T-cell (primary cell): ENCODE measurements around the gene TOB2. TPM values are rescaled to one million over a fixed set of nuclear protein-coding genes. Genes with fewer than 3 reads are reported as not detected.
A peak's percentile ranks its signal among the peaks of the same experiment; 100 is the strongest.

Experiments
- ATAC-seq, 4 experiments: fragments of 200-7000 bp in 3 of 4; fragments of 150-1000 bp in 1 of 4; cut with Tn5 transposase; replicated peaks in 1 of 4; 1 replicate in 3 of 4; 2 replicates in 1 of 4; pipeline ENCODE4 v1.10.0; 2021; ENCODE audit warnings: moderate library complexity in 3 of 4, mild to moderate bottlenecking in 2 of 4, moderate number of reproducible peaks in 1 of 4
- CTCF ChIA-PET, 2 donors: fragments of 300-600 bp; sonication (Branson Sonifier 250); formaldehyde crosslinking; loops; one replicate each; lab custom pipeline; 2022; ENCODE audit warnings: antibody characterized with exemption in 2 of 2; lab: Charles Lee
- POLR2A ChIA-PET, 2 donors: fragments of 300-600 bp; sonication (Branson Sonifier 250); formaldehyde crosslinking; loops; one replicate each; lab custom pipeline; 2022; ENCODE audit warnings: antibody characterized with exemption in 2 of 2; lab: Charles Lee
- DNase-seq, 35 experiments: peaks; one replicate each; pipeline versions ENCODE4 v3.0.0 to v3.0.0-alpha.2; 2013 to 2023
- H3K27ac ChIP-seq: one replicate; pipeline ENCODE4 v1.5.1; 2013; ENCODE audit warnings: low read length
- H3K27me3 ChIP-seq, 2 experiments: replicated peaks in 1 of 2; 1 replicate in 1 of 2; 2 replicates in 1 of 2; pipeline versions ENCODE4 v1.6.1 to v1.7.0; 2013; ENCODE audit warnings: low read length in 1 of 2, mixed read lengths in 1 of 2; ENCODE audit not compliant: control insufficient read depth in 2 of 2, insufficient read depth in 2 of 2; ENCODE audit errors: extremely low read depth in 1 of 2
- H3K36me3 ChIP-seq, 2 donors: 1 replicate in 1 of 2; 2 replicates in 1 of 2; pipeline versions ENCODE4 v1.6.1 to v1.7.0; 2013; ENCODE audit warnings: low read length in 1 of 2; ENCODE audit not compliant: control insufficient read depth in 2 of 2, insufficient read depth in 1 of 2; ENCODE audit errors: extremely low read depth in 1 of 2
- H3K4me1 ChIP-seq, 2 experiments: 1 replicate in 1 of 2; 2 replicates in 1 of 2; pipeline versions ENCODE4 v1.6.1 to v1.7.0; 2013; ENCODE audit warnings: low read length in 2 of 2, mixed read lengths in 1 of 2; ENCODE audit not compliant: insufficient read depth in 2 of 2, control insufficient read depth in 1 of 2; ENCODE audit errors: extremely low read depth in 1 of 2
- H3K4me3 ChIP-seq, 2 donors: 1 replicate in 1 of 2; 2 replicates in 1 of 2; pipeline versions ENCODE4 v1.5.1 to v1.7.0; 2013; ENCODE audit warnings: mild to moderate bottlenecking in 2 of 2, low read length in 1 of 2, moderate library complexity in 1 of 2; ENCODE audit not compliant: control insufficient read depth in 1 of 2; ENCODE audit errors: extremely low read depth in 1 of 2
- H3K9me3 ChIP-seq: 2 replicates; pipeline ENCODE4 v1.7.0; 2013
- H3K27ac Mint-ChIP-seq, 2 donors: one replicate each; pipeline ENCODE4 v1.8.0; 2020 to 2021; ENCODE audit warnings: mild to moderate bottlenecking in 2 of 2, mixed read lengths in 2 of 2
- H3K27me3 Mint-ChIP-seq, 2 donors: one replicate each; pipeline ENCODE4 v1.8.0; 2021 to 2022; ENCODE audit warnings: mixed read lengths in 2 of 2
- H3K36me3 Mint-ChIP-seq: one replicate; pipeline ENCODE4 v1.8.0; 2021; ENCODE audit warnings: mixed read lengths
- H3K4me1 Mint-ChIP-seq, 3 donors: one replicate each; pipeline ENCODE4 v1.8.0; 2020 to 2022; ENCODE audit warnings: mixed read lengths in 3 of 3, mild to moderate bottlenecking in 1 of 3
- H3K4me3 Mint-ChIP-seq, 3 donors: one replicate each; pipeline ENCODE4 v1.8.0; 2020 to 2022; ENCODE audit warnings: mild to moderate bottlenecking in 3 of 3, mixed read lengths in 3 of 3, moderate library complexity in 3 of 3
- H3K9me3 Mint-ChIP-seq, 3 donors: one replicate each; pipeline ENCODE4 v1.8.0; 2020 to 2022; ENCODE audit warnings: mixed read lengths in 3 of 3
- WGBS: methylation state at CpG from one replicate; pipeline ENCODE4 v1.1.5; 2013; ENCODE audit warnings: missing lambda C conversion rate; ENCODE audit not compliant: insufficient coverage; 5-methylcytosine and 5-hydroxymethylcytosine counted together
- total RNA-seq, 35 experiments: library from RNA in 6 of 35; stranded (reverse) in 6 of 35; fragments of 120-200 nt in 1 of 35; gene quantifications; one replicate each; pipeline versions ENCODE4 v1.2.1 to v1.2.4 and lab custom pipeline; 2013 to 2026

The TOB2 gene
- total RNA-seq, 5 donors from 2014 or later (not counting 1 experiment from before 2014, with no cell fraction given), result 22.2 to 48.6 (median 37.9) TPM

DNA sequence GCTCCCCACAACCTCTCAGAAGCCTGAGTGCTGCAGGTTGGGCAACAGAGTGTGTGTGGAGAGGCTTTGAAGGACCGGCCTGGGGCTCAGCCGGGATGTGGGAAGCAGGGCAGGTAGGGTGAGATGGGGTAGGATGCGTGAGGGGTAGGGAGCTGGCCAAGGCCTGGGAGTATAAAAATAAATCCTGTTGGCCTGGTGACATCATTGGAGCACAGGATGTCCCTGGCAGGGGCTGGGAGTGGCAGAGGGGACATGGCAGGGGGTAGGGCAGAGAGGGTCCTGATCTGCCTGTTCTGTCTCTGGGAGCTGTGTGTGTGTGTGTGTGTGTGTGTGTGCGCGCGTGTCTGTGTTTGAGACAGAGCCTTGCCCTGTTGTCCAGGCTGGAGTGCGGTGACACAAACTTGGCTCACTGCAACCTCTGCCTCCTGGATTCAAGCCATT lies 36.3 kb downstream of the TOB2 start:
- no peaks in the 10 kb centered on the region for H3K27me3 ChIP-seq
- no peaks in the 10 kb centered on the region for H3K9me3 ChIP-seq
- WGBS, result 84% methylated on average over 5 of the region's 7 CpGs
- peaks cover 18 to 48% of the 10 kb centered on the region in 2 experiments for H3K4me1 ChIP-seq
- H3K36me3 ChIP-seq, result no peaks in the 10 kb centered on the region
- Mint-ChIP-seq H3K9me3 (no peaks in the 10 kb centered on the region), H3K27ac (peak overlapping the region; percentile 67 to 87), H3K36me3 (no peaks in the 10 kb centered on the region), H3K4me1 (peaks cover 34 to 37% (median 36%) of the 10 kb centered on the region in 3 donors), H3K4me3 (no peak overlapping the region), H3K27me3 (no peaks in the 10 kb centered on the region)
- ATAC-seq, result no peak
- POLR2A ChIA-PET, result no interaction called here
- CTCF ChIA-PET, result interaction anchor here in 1 of 2 donors (0.6 to 0.7 kb wide), 2 partner anchors 88 to 511 kb away, joined by 4 to 6 read pairs; no protein-coding TSS in a partner anchor
- H3K4me3 ChIP-seq, result no peak overlapping the region
- no peak for DNase-seq
- peak overlapping the region; percentile 10 for H3K27ac ChIP-seq

DNA sequence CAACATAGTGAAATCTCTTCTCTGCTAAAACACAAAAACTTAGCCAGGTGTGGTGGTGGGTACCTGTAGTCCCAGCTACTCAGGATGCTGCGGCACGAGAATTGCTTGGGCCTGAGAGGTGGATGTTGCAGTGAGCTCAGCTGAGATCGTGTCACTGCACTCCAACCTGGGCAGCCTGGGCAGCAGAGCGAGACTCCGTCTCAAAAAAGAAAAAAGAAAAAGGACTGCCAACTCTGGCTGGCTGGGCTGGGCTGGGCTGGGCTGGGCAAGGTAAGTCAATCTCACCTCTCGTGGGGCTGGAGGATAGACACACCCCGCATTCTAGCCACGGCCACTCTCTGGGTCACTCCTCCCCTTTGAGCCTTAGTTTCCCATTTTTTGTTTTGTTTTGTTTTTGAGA lies 37.9 kb downstream of the TOB2 start:
- Histone ChIP-seq H3K9me3 (no peaks in the 10 kb centered on the region), H3K27me3 (no peaks in the 10 kb centered on the region), H3K4me1 (peaks cover 9 to 40% of the 10 kb centered on the region in 2 experiments), H3K27ac (no peak overlapping the region), H3K36me3 (no peaks in the 10 kb centered on the region), H3K4me3 (no peak overlapping the region)
- POLR2A ChIA-PET, result interaction anchor here in 1 of 2 donors (0.6 kb wide), 2 partner anchors 364 to 532 kb away, joined by 3 to 4 read pairs; no protein-coding TSS in a partner anchor
- CTCF ChIA-PET, result no interaction called here
- no peak overlapping the region for H3K4me3 Mint-ChIP-seq
- DNase-seq (no peak), ATAC-seq (no peak)
- no peaks in the 10 kb centered on the region for H3K9me3 Mint-ChIP-seq
- H3K4me1 Mint-ChIP-seq, result peaks cover 26 to 31% (median 28%) of the 10 kb centered on the region in 3 donors
- no peaks in the 10 kb centered on the region for H3K36me3 Mint-ChIP-seq
- 97% methylated on average over 5 of the region's 8 CpGs for WGBS
- H3K27me3 Mint-ChIP-seq, result no peaks in the 10 kb centered on the region
- no peak overlapping the region for H3K27ac Mint-ChIP-seq

DNA sequence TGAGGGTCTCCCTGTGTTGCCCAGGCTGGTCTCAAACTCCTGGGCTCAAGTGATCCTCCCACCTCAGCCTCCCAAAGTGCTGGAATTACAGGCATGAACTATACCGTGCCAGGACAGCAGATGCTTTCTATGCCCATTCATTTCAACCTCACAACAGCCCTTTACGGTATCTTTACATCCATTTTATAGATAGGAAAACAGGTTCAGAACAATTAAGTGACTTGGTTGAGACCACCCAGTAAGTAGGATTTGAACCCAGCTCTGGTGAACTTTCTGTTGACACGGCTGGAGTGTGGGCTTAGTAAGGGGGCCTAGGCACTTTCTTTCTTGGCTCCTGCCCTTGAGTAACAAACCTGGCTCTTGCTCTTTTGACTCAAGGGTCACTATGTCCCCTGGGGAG lies 39.2 kb downstream of the TOB2 start:
- H3K4me1 Mint-ChIP-seq, result peaks cover 23 to 30% (median 23%) of the 10 kb centered on the region in 3 donors
- Histone ChIP-seq H3K36me3 (no peaks in the 10 kb centered on the region), H3K9me3 (no peaks in the 10 kb centered on the region), H3K4me1 (peaks cover 4 to 34% of the 10 kb centered on the region in 2 experiments), H3K4me3 (no peak overlapping the region), H3K27me3 (no peaks in the 10 kb centered on the region), H3K27ac (no peak overlapping the region)
- H3K27me3 Mint-ChIP-seq, result no peaks in the 10 kb centered on the region
- H3K27ac Mint-ChIP-seq, result no peak overlapping the region
- no peak for DNase-seq
- WGBS, result 100% methylated on average over 1 of the region's 3 CpGs
- no peaks in the 10 kb centered on the region for H3K36me3 Mint-ChIP-seq
- H3K4me3 Mint-ChIP-seq, result no peak overlapping the region
- no peaks in the 10 kb centered on the region for H3K9me3 Mint-ChIP-seq
- ATAC-seq, result no peak
- ChIA-PET CTCF (interaction anchor here in 1 of 2 donors (0.6 kb wide), 1 partner anchor 12 kb away, joined by 3 read pairs; no protein-coding TSS in a partner anchor), POLR2A (interaction anchor here in 1 of 2 donors (0.7 kb wide), 1 partner anchor 29 kb away, joined by 16 read pairs; no protein-coding TSS in a partner anchor)

DNA sequence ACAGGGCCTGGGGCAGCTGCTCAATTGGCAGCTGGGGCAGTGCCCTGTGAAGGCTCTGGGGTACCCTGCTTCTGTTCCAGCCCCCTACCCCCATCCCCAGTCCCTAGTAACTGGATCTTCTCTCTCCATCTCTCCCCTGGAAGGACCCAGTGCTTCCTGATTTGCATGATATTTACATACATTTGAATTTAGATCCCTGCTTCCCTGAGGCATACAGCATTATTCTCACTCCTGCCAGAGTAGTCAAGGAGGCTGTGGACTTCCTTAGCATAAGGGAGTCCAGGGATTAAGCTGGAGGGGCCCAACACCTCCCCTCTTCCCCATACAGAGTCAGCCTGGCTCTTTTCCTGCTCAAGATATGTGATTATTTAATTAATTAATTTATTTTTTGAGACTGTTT lies 40.2 kb downstream of the TOB2 start:
- DNase-seq, result no peak
- no peak overlapping the region for H3K27ac Mint-ChIP-seq
- POLR2A ChIA-PET, result no interaction called here

DNA sequence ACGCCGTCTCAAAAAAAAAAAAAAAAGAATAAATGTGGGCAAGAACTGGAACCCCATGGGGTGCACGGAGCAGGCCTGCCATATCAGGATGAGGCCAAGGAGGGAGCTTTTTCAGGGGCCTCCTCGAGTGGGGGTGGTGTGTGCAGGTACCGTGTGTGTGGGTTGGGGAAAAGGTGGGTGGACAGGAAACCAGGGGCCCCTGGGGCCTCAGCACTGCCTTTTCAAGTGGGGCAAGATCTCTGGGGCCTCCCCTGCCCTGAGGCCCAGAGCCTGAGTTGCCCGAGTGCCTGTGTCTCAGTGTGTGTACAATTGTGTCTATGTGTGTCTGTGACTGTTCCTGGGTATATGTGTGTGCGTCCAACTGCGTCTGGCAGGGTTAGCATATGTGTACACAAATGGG lies 41.0 kb downstream of the TOB2 start:
- ChIA-PET POLR2A (interaction anchor here in 1 of 2 donors (0.7 kb wide), 1 partner anchor 563 kb away, joined by 7 read pairs; no protein-coding TSS in a partner anchor), CTCF (interaction anchor here (0.6 to 0.8 kb wide), 3 partner anchors 123 to 970 kb away, joined by 3 to 4 read pairs (median 3); no protein-coding TSS in a partner anchor)
- H3K4me3 Mint-ChIP-seq, result no peak overlapping the region
- H3K4me3 ChIP-seq, result no peak overlapping the region
- ATAC-seq (no peak), DNase-seq (no peak)
- H3K27ac Mint-ChIP-seq, result no peak overlapping the region
- peaks cover 9 to 13% (median 11%) of the 10 kb centered on the region in 3 donors for H3K4me1 Mint-ChIP-seq
- no peak overlapping the region for H3K27ac ChIP-seq
- H3K4me1 ChIP-seq, result peaks cover 2 to 16% of the 10 kb centered on the region in 2 experiments
- H3K36me3 ChIP-seq, result no peaks in the 10 kb centered on the region
- no peaks in the 10 kb centered on the region for H3K27me3 Mint-ChIP-seq
- no peaks in the 10 kb centered on the region for H3K9me3 Mint-ChIP-seq
- H3K9me3 ChIP-seq, result no peaks in the 10 kb centered on the region
- H3K36me3 Mint-ChIP-seq, result no peaks in the 10 kb centered on the region
- 32% methylated on average over 6 of the region's 8 CpGs for WGBS
- H3K27me3 ChIP-seq, result no peaks in the 10 kb centered on the region

More for the DNA sequence above, 40.2 kb downstream of the TOB2 start:
- no peak for ATAC-seq
- H3K9me3 Mint-ChIP-seq, result no peaks in the 10 kb centered on the region
- CTCF ChIA-PET, result interaction anchor here in 1 of 2 donors (0.7 kb wide), 1 partner anchor 54 kb away, joined by 3 read pairs; no protein-coding TSS in a partner anchor
- no peak overlapping the region for H3K27ac ChIP-seq
- H3K27me3 Mint-ChIP-seq, result no peaks in the 10 kb centered on the region
- H3K36me3 Mint-ChIP-seq, result no peaks in the 10 kb centered on the region
- H3K27me3 ChIP-seq, result no peaks in the 10 kb centered on the region
- H3K4me3 Mint-ChIP-seq, result no peak overlapping the region
- H3K4me3 ChIP-seq, result no peak overlapping the region
- peaks cover 2 to 24% of the 10 kb centered on the region in 2 experiments for H3K4me1 ChIP-seq
- H3K4me1 Mint-ChIP-seq, result peaks cover 15 to 21% (median 16%) of the 10 kb centered on the region in 3 donors
- H3K36me3 ChIP-seq, result no peaks in the 10 kb centered on the region
- H3K9me3 ChIP-seq, result no peaks in the 10 kb centered on the region

DNA sequence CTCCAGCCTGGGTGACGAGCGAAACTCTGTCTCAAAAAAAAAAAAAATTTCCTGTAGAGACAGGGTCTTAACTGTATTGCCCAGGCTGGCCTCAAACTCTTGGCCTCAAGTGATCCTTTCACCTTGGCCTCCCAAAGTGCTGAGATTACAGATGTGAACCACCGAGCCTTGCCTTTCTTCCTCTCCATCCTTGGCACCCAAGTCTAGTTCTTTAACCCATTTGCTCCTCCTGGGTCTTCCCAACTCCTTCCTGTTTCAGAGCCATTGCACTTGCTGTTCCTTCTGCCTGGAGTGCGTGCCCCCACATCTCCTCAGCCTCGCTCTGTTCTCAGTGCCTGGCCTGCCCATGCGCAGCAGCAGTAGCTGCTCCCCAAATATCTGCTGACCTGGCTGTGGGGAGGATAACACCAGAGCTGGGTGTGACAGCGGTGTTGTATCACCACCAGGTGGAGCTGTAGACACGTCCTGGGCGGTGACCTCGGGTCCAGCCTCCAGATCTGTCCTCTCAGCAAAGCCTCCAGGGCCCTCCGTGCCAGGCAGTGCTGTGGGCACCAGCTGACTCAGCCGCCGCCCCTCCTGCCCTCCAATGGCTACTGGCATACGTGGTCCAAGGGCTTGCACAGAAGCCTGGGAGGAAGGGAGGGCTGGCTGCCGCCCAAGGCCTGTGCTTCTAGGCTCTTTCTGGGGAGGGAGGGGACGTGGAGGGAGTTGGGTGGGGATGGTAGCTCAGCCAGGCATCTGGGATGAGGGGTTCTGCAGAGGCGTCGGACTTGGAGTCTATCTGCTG lies 42.9 kb downstream of the TOB2 start:
- ATAC-seq (peak; percentile 96 to 99 (median 98)), DNase-seq (peak; percentile 55 to 91 (median 74))
- ChIA-PET POLR2A (interaction anchor here in 1 of 2 donors (1.1 kb wide), 1 partner anchor 65 kb away, joined by 4 read pairs; the partner anchor contains the start of gene PHF5A), CTCF (interaction anchor here (0.6 to 4.1 kb wide), 15 partner anchors 9 to 1113 kb away, joined by 3 to 42 read pairs (median 4); partner anchors contain the start of genes ACO2 (in 1 of the 2), DESI1 (in 1 of the 2), PHF5A (in 1 of the 2) and TEF (in 1 of the 2))
- H3K4me3 ChIP-seq, result no peak overlapping the region
- H3K9me3 ChIP-seq, result no peaks in the 10 kb centered on the region
- H3K4me1 Mint-ChIP-seq, result peaks cover 8 to 9% (median 9%) of the 10 kb centered on the region in 3 donors
- H3K27me3 ChIP-seq, result no peaks in the 10 kb centered on the region
- H3K9me3 Mint-ChIP-seq, result no peaks in the 10 kb centered on the region
- H3K4me3 Mint-ChIP-seq, result no peak overlapping the region
- 27% methylated on average over 13 of the region's 18 CpGs for WGBS
- no peaks in the 10 kb centered on the region for H3K36me3 Mint-ChIP-seq
- no peaks in the 10 kb centered on the region for H3K27me3 Mint-ChIP-seq
- peaks cover 2 to 16% of the 10 kb centered on the region in 2 experiments for H3K4me1 ChIP-seq
- H3K36me3 ChIP-seq, result no peaks in the 10 kb centered on the region
- no peak overlapping the region for H3K27ac ChIP-seq
- no peak overlapping the region for H3K27ac Mint-ChIP-seq
